ENCODE data around the gene SSTR4. TPM values are rescaled to one million over a fixed set of nuclear protein-coding genes. Genes with fewer than 3 reads are reported as not detected.

The SSTR4 gene
- total RNA-seq, 2 experiments from 2014 or later = not detected

DNA sequence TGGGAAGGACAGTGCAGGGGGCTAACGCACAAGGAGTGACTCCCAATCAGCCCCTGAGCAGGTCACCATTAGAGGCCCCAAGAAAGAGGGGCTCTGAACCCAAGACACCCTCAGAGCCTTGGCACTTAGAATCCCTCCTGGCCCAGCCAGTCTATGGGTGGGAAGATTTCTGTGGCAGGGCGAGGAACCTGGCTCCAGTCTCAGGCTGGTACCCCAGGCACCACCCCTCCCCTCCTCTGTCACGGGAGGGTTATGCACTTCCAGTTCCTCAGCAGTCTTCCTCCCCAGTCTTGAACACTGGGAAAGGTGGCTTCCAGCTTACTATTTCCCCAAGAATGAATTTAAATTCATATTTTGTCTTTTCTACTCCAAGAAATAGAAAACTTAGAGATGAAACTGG, 27.6 kb upstream of the SSTR4 start:
- no peaks in the 10 kb centered on the region for H3K36me3 Mint-ChIP-seq (ENCODE audit: low read depth)
- POLR2A ChIA-PET = no interaction called here
- no peaks in the 10 kb centered on the region for H3K27me3 Mint-ChIP-seq
- no peaks in the 10 kb centered on the region for H3K4me1 Mint-ChIP-seq
- CTCF ChIA-PET = no interaction called here
- H3K9me3 Mint-ChIP-seq = no peaks in the 10 kb centered on the region
- H3K4me3 Mint-ChIP-seq = no peak overlapping the region
- DNase-seq = no peak
- no peak overlapping the region for H3K27ac Mint-ChIP-seq

- Mint-ChIP-seq H3K36me3 (ENCODE audit: low read depth) (no peaks in the 10 kb centered on the region), H3K27ac (peak overlapping the region; percentile 54), H3K4me3 (no peak overlapping the region), H3K4me1 (no peaks in the 10 kb centered on the region), H3K27me3 (no peaks in the 10 kb centered on the region), H3K9me3 (no peaks in the 10 kb centered on the region)
- ChIA-PET CTCF (no interaction called here), POLR2A (no interaction called here)
- no peak for DNase-seq
Measured at GRCh38 chr20:23007886-23008655, 27.0 kb upstream of the SSTR4 start.

DNA sequence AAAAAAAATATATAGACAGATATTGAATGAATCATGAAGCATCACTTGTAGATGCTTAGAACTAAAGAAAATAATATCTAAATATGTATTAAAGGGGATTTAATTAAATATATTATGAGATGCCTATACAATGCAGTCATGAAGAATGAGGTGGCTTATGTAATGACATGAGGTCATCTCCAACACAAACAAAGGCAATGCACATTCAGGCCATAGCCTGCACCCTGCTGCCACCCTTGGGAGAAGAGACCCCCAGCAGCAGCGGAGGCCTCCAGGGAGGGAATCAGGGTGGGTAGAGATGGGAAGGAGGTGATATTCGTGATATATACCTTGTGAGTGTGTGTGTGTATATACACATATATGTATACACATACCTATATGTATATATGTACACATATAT, 26.4 kb upstream of the SSTR4 start:
- Mint-ChIP-seq H3K4me1 (no peaks in the 10 kb centered on the region), H3K4me3 (no peak overlapping the region), H3K27me3 (no peaks in the 10 kb centered on the region), H3K9me3 (no peaks in the 10 kb centered on the region), H3K27ac (no peak overlapping the region), H3K36me3 (ENCODE audit: low read depth) (no peaks in the 10 kb centered on the region)
- no peak for DNase-seq
- POLR2A ChIA-PET = no interaction called here
- CTCF ChIA-PET = no interaction called here

DNA sequence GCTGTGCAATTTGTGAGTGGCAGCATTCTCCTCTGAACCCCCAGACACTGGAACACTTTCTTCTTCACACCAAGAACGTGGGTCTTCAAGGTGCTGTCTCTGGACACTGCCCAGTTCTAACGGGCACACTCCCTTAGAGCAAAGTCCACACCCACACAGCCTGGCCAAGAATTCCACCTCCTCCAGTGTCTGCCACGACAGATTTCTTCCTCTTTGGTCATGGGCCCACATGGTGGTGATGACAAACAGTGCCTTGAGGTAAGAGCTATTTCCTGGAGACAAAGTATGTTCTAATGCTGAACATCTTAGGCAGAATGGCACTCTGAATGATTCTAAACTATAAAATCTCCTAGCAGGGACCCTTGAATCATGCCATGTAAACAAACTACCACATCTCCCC, 25.5 kb upstream of the SSTR4 start:
- CTCF ChIA-PET = interaction anchor here (0.6 kb wide), 1 partner anchor 583 kb away, joined by 4 read pairs; no protein-coding TSS in a partner anchor
- DNase-seq = no peak
- H3K4me3 Mint-ChIP-seq = no peak overlapping the region

DNA sequence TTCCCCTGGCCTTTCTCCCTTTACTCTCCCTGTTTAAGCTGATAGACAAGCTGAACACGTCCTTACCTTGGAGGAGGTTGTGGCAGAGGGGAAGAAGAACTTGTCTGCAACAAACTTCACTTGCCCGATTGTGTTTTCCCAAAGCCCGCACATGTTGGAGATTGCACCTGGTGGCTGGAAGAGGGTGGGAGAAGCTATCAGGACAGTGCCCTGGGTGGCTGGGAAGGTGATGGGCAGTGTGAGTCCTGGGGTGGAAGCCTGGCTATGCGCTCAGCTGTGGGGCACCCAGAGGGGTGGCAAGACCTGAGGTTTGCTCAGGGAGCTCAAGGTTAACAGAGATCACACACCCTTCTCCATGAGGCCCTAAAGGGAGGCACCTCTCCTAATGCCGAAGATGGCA, 25.0 kb upstream of the SSTR4 start:
- Mint-ChIP-seq H3K4me3 (no peak overlapping the region), H3K27me3 (no peaks in the 10 kb centered on the region), H3K27ac (no peak overlapping the region), H3K36me3 (ENCODE audit: low read depth) (no peaks in the 10 kb centered on the region), H3K4me1 (no peaks in the 10 kb centered on the region), H3K9me3 (no peaks in the 10 kb centered on the region)
- DNase-seq = no peak
- ChIA-PET CTCF (no interaction called here), POLR2A (no interaction called here)

More for the DNA sequence above, 25.5 kb upstream of the SSTR4 start:
- no peaks in the 10 kb centered on the region for H3K27me3 Mint-ChIP-seq
- H3K4me1 Mint-ChIP-seq = no peaks in the 10 kb centered on the region
- H3K36me3 Mint-ChIP-seq (ENCODE audit: low read depth) = no peaks in the 10 kb centered on the region
- H3K27ac Mint-ChIP-seq = no peak overlapping the region
- no peaks in the 10 kb centered on the region for H3K9me3 Mint-ChIP-seq
- POLR2A ChIA-PET = no interaction called here

GRCh38 chr20:23011008-23011721, 23.9 kb upstream of the SSTR4 start:
- no peaks in the 10 kb centered on the region for H3K9me3 Mint-ChIP-seq
- no peaks in the 10 kb centered on the region for H3K36me3 Mint-ChIP-seq (ENCODE audit: low read depth)
- ChIA-PET POLR2A (interaction anchor here (0.6 kb wide), 1 partner anchor 36 kb away, joined by 4 read pairs; no protein-coding TSS in a partner anchor), CTCF (no interaction called here)
- no peak overlapping the region for H3K27ac Mint-ChIP-seq
- H3K4me3 Mint-ChIP-seq = no peak overlapping the region
- H3K4me1 Mint-ChIP-seq = no peaks in the 10 kb centered on the region
- no peaks in the 10 kb centered on the region for H3K27me3 Mint-ChIP-seq
- no peak for DNase-seq

GRCh38 chr20:23013429-23013828, 21.7 kb upstream of the SSTR4 start:
- Mint-ChIP-seq H3K9me3 (no peaks in the 10 kb centered on the region), H3K4me3 (no peak overlapping the region), H3K36me3 (ENCODE audit: low read depth) (no peaks in the 10 kb centered on the region), H3K27me3 (no peaks in the 10 kb centered on the region), H3K27ac (no peak overlapping the region), H3K4me1 (no peaks in the 10 kb centered on the region)
- no peak for DNase-seq
- ChIA-PET CTCF (no interaction called here), POLR2A (no interaction called here)

- no peaks in the 10 kb centered on the region for H3K9me3 Mint-ChIP-seq
- POLR2A ChIA-PET = interaction anchor here (0.6 kb wide), 1 partner anchor 826 kb away, joined by 3 read pairs; no protein-coding TSS in a partner anchor
- no peak overlapping the region for H3K4me3 Mint-ChIP-seq
- no peak overlapping the region for H3K27ac Mint-ChIP-seq
- no peak for DNase-seq
- H3K27me3 Mint-ChIP-seq = no peaks in the 10 kb centered on the region
- H3K4me1 Mint-ChIP-seq = no peaks in the 10 kb centered on the region
- CTCF ChIA-PET = no interaction called here
- H3K36me3 Mint-ChIP-seq (ENCODE audit: low read depth) = no peaks in the 10 kb centered on the region
Measured at GRCh38 chr20:23017516-23017915, 17.6 kb upstream of the SSTR4 start.

DNA sequence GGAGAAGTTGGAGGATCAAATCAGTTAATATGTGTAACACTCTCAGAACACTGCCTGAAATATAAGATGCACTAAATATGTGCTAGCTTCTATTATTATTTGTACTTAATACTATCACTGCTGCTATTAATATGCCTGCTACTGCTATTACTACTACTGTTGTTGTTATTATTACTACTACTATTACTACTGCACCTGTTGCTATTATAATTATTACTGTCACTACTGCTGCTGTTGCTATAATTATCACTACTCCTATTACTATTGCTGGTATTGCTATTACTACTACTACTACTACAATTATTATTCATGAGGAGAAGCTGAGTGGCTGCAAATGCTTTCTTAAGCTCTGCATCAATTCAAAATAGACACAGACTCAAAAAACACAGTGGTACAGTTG, 16.7 kb upstream of the SSTR4 start:
- Mint-ChIP-seq H3K27me3 (no peaks in the 10 kb centered on the region), H3K4me3 (no peak overlapping the region), H3K9me3 (no peaks in the 10 kb centered on the region), H3K4me1 (no peaks in the 10 kb centered on the region), H3K36me3 (ENCODE audit: low read depth) (no peaks in the 10 kb centered on the region), H3K27ac (no peak overlapping the region)
- ChIA-PET CTCF (no interaction called here), POLR2A (no interaction called here)
- no peak for DNase-seq

DNA sequence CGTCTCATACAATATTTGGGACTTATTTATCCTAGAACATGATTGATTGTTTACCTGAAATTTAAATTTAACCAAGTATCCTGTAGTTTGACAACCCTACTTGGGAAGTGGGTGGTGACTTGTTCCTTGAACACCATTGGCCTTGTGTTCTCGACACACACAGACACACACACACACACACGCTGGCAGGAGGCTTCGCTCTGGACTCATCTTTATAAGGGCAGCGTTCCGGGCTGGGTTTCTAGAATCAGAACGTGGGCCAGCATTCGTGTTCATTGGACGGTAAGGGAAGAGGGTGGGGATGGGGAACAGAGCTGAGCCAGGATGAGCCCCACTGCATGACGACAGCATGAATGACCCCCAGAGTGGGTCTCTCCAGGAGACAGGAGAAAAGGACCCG, 16.2 kb upstream of the SSTR4 start:
- Mint-ChIP-seq H3K27me3 (no peaks in the 10 kb centered on the region), H3K36me3 (ENCODE audit: low read depth) (no peaks in the 10 kb centered on the region)
- POLR2A ChIA-PET = no interaction called here

GRCh38 chr20:23019403-23019802, 15.7 kb upstream of the SSTR4 start:
- H3K4me1 Mint-ChIP-seq = no peaks in the 10 kb centered on the region
- no peak for DNase-seq
- H3K4me3 Mint-ChIP-seq = no peak overlapping the region
- H3K9me3 Mint-ChIP-seq = no peaks in the 10 kb centered on the region
- POLR2A ChIA-PET = no interaction called here
- H3K36me3 Mint-ChIP-seq (ENCODE audit: low read depth) = no peaks in the 10 kb centered on the region
- CTCF ChIA-PET = no interaction called here
- H3K27me3 Mint-ChIP-seq = no peaks in the 10 kb centered on the region
- no peak overlapping the region for H3K27ac Mint-ChIP-seq

More for the DNA sequence above, 16.2 kb upstream of the SSTR4 start:
- Mint-ChIP-seq H3K4me1 (no peaks in the 10 kb centered on the region), H3K9me3 (no peaks in the 10 kb centered on the region), H3K27ac (no peak overlapping the region), H3K4me3 (no peak overlapping the region)
- CTCF ChIA-PET = no interaction called here
- no peak for DNase-seq

- ChIA-PET CTCF (no interaction called here), POLR2A (no interaction called here)
- Mint-ChIP-seq H3K4me3 (no peak overlapping the region), H3K9me3 (no peaks in the 10 kb centered on the region), H3K27ac (no peak overlapping the region), H3K36me3 (ENCODE audit: low read depth) (no peaks in the 10 kb centered on the region), H3K4me1 (no peaks in the 10 kb centered on the region), H3K27me3 (no peaks in the 10 kb centered on the region)
- no peak for DNase-seq
Measured at GRCh38 chr20:23020230-23021018, 14.7 kb upstream of the SSTR4 start.

DNA sequence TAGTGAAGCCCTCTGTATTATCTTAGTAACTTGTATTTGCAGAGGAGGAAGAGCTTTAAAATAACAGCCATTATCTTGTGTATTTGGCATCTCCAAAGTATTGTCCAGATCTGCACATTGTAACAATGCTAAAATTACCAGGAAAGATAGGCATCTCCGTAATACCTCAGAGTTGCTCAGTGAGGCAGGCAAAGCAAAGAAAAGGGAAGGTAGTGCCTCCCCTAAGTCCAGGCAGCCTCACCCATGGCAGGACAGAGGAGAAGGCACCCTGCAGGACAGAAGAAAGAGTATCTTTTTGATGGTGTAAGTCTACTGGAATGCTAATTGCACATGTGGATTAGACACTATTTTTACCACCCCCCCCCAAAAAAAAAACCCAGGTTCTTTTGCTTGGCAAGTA, 13.6 kb upstream of the SSTR4 start:
- Mint-ChIP-seq H3K27me3 (no peaks in the 10 kb centered on the region), H3K27ac (no peak overlapping the region), H3K36me3 (ENCODE audit: low read depth) (no peaks in the 10 kb centered on the region), H3K4me3 (no peak overlapping the region), H3K9me3 (no peaks in the 10 kb centered on the region), H3K4me1 (no peaks in the 10 kb centered on the region)
- no peak for DNase-seq
- POLR2A ChIA-PET = no interaction called here
- CTCF ChIA-PET = no interaction called here
